Motor neuron (in vitro differentiated cells): ENCODE data around the gene TNF. TPM values are rescaled to one million over a fixed set of nuclear protein-coding genes. Genes with fewer than 3 reads are reported as not detected.
"Not testable (repeated sequence)": the region's sequence is repeated elsewhere in the genome, so short reads cannot be mapped to it uniquely, and the experiment has no call there.

Experiments
- ATAC-seq, 8 experiments: fragments of 200-7000 bp; cut with Tn5 transposase; replicated peaks in 6 of 8; 2 replicates each; pipeline ENCODE4 v1.8.0; 2021; ENCODE audit warnings: mild to moderate bottlenecking in 8 of 8, moderate library complexity in 8 of 8
- H3K27ac ChIP-seq, 2 donors: fragments of 250-450 bp; sonication (Bioruptor Pico); 2 replicates each; pipeline ENCODE4 v1.9.0; 2021; ENCODE audit warnings: antibody characterized with exemption in 2 of 2, mild to moderate bottlenecking in 2 of 2, moderate library complexity in 1 of 2
- H3K4me1 ChIP-seq, 2 donors: fragments of 250-450 bp; sonication (Bioruptor Pico); replicated peaks in 1 of 2; 2 replicates each; pipeline ENCODE4 v1.6.1; 2021; ENCODE audit warnings: antibody characterized with exemption in 2 of 2, mild to moderate bottlenecking in 2 of 2, moderate library complexity in 1 of 2
- H3K4me3 ChIP-seq, 5 donors: fragments of 250-450 bp; sonication (Bioruptor Pico); 2 replicates each; pipeline ENCODE4 v1.9.0; 2021; ENCODE audit warnings: antibody characterized with exemption in 5 of 5, mild to moderate bottlenecking in 5 of 5, moderate library complexity in 4 of 5
- WGBS, 10 experiments: fragments of 450-650 bp; shearing (Covaris generic); methylation state at CpG; one replicate each; pipeline ENCODE4 v1.0.0; 2022; 5-methylcytosine and 5-hydroxymethylcytosine counted together
- in situ Hi-C, 9 experiments: fragments of 400-800 bp; cut with MboI; loops; one replicate each; pipeline ENCODE4 v1.15.0; 2021; ENCODE audit warnings: low sequenced_read_pairs in 9 of 9, low pct_unique_long_range_greater_than_20kb in 2 of 9; ENCODE audit not compliant: unreplicated experiment in 9 of 9
- total RNA-seq, 8 experiments: library from RNA; unstranded; fragments of 300-600 nt; gene quantifications; 2 replicates each; pipeline versions ENCODE4 v1.2.3 to v1.2.4, GENCODE V29; 2022

TNF gene
- total RNA-seq, 8 experiments from 2014 or later, result 0.17 to 3.9 (median 0.68) TPM; not detected in 4

- Histone ChIP-seq H3K27ac (no peak overlapping the region), H3K4me3 (no peak overlapping the region), H3K4me1 (peaks cover 0 to 3% of the 10 kb centered on the region in 2 donors)
- in situ Hi-C loops, result no loop called here
- peak in 5 of 8 experiments; percentile 19 to 79 (median 39) for ATAC-seq
- WGBS, 10 experiments, result 49 to 93% (median 67%) methylated on average over 1 to 7 of the region's 12 CpGs; no CpG with 5 or more reads in 2 of the 10 experiments
Observed at GRCh38 chr6:31587791-31588777, 12.7 kb downstream of the TNF start.

- in situ Hi-C loops, result no loop called here
- peak in 7 of 8 experiments; percentile 35 to 92 (median 64) for ATAC-seq
- 0 to 78% (median 62%) methylated on average over 2 to 4 of the region's 9 CpGs; no CpG with 5 or more reads in 5 of the 10 experiments for WGBS, 10 experiments
Observed at GRCh38 chr6:31588871-31589650, 13.7 kb downstream of the TNF start.

DNA sequence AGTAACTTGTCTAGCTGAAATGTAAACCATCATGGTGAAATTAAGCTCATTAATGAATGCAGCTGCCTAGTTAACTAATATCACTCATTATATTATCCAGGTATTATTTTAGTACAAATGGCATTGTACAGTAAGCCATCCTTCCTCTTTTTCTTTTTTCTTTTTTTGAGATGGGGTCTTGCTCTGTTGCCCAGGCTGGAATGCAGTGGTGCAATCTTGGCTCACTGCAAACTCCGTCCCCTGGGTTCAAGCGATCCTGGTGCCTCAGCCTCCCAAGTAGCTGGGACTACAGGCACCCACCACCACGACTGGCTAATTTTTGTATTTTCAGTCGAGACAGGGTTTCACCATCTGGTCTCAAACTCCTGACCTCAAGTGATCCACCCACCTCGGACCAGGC lies 15.3 kb downstream of the TNF start:
- not testable (repeated sequence) for H3K27ac ChIP-seq, ATAC-seq, H3K4me1 ChIP-seq, H3K4me3 ChIP-seq
- 66 to 100% (median 83%) methylated on average over 1 to 5 of the region's 5 CpGs; no CpG with 5 or more reads in 2 of the 10 experiments for WGBS, 10 experiments
- in situ Hi-C loops, result loop anchor here in 2 of 9 experiments (10.0 kb wide), 1 partner anchor 46 kb away; the partner anchor contains the start of genes ATP6V1G2 (in 2 of the 2), DDX39B (in 2 of the 2) and NFKBIL1 (in 2 of the 2)

More at GRCh38 chr6:31588871-31589650, 13.7 kb downstream of the TNF start:
- H3K4me3 ChIP-seq, result no peak overlapping the region
- H3K4me1 ChIP-seq, result peaks cover 0 to 3% of the 10 kb centered on the region in 2 donors
- no peak overlapping the region for H3K27ac ChIP-seq

- Histone ChIP-seq H3K27ac (no peak overlapping the region), H3K4me3 (no peak overlapping the region), H3K4me1 (no peaks in the 10 kb centered on the region)
- in situ Hi-C loops, result loop anchor here in 2 of 9 experiments (10.0 kb wide), 1 partner anchor 48 kb away; the partner anchor contains the start of genes ATP6V1G2 (in 2 of the 2), DDX39B (in 2 of the 2) and NFKBIL1 (in 2 of the 2)
- WGBS, 10 experiments, result 76 to 100% (median 80%) methylated on average over 1 to 5 of the region's 7 CpGs; no CpG with 5 or more reads in 5 of the 10 experiments
- ATAC-seq, result no peak
Observed at GRCh38 chr6:31592396-31592771, 17.0 kb downstream of the TNF start.

DNA sequence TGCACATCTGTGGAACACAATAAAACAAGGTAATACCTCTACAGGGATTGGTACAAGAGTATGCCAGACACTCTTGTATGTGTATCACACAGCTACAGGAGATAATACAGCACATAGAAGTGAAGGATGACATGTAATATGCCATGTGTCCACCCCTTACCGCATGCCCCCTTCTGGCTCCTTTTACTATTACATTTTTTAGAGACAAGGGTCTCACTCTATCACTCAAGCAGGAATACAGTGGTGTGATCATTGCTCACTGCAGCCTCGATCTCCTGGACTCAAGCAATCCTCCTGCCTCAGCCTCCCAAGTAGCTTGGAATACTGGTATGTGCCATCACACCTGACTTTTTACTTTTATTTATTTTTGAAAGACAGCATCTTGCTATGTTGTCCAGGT lies 21.6 kb downstream of the TNF start:
- 0 to 50% (median 20%) methylated on average over 1 to 2 of the region's 2 CpGs; no CpG with 5 or more reads in 3 of the 10 experiments for WGBS, 10 experiments
- ATAC-seq, result peak in 4 of 8 experiments; percentile 24 to 77 (median 42)
- Histone ChIP-seq H3K4me3 (no peak overlapping the region), H3K27ac (no peak overlapping the region), H3K4me1 (no peaks in the 10 kb centered on the region)
- in situ Hi-C loops, result loop anchor here in 2 of 9 experiments (10.0 kb wide), 1 partner anchor 52 kb away; the partner anchor contains the start of genes ATP6V1G2 (in 2 of the 2), DDX39B (in 2 of the 2) and NFKBIL1 (in 2 of the 2)

- Histone ChIP-seq H3K27ac (no peak overlapping the region), H3K4me1 (no peaks in the 10 kb centered on the region), H3K4me3 (no peak overlapping the region)
- in situ Hi-C loops, result no loop called here
- no peak for ATAC-seq
- WGBS, 10 experiments, result 17 to 100% (median 100%) methylated on average over 1 of the region's 1 CpG; no CpG with 5 or more reads in 5 of the 10 experiments
Observed at GRCh38 chr6:31607317-31607716, 32.0 kb downstream of the TNF start.

GRCh38 chr6:31609519-31610406 lies 34.4 kb downstream of the TNF start:
- in situ Hi-C loops, result no loop called here
- no peaks in the 10 kb centered on the region for H3K4me1 ChIP-seq
- ATAC-seq, result peak in 3 of 8 experiments; percentile 52 to 82 (median 65)
- no peak overlapping the region for H3K4me3 ChIP-seq
- H3K27ac ChIP-seq, result no peak overlapping the region
- 60 to 100% (median 84%) methylated on average over 1 to 7 of the region's 8 CpGs for WGBS, 10 experiments

DNA sequence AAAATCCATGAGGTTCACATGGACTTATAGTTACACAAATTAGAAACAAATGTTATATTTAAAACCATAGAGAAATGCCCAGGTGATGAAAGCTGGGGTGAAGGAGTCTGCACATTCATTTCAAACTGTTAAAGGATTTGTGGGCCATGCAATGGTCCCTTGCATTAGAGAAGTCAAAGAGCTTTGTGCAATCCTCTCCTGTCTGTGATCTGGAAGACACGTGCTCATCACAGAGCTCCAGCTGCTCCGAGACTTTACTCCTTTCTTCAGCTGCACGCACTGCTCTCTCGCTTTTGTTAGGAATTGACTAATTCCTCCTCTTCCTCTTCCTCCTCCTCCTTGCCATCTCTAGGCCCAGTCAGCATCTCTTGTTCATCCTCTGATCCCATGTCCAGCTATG lies 35.6 kb downstream of the TNF start:
- 3 to 100% (median 65%) methylated on average over 1 to 4 of the region's 4 CpGs; no CpG with 5 or more reads in 4 of the 10 experiments for WGBS, 10 experiments
- ATAC-seq, result peak in 2 of 8 experiments; percentile 34 to 51
- no peak overlapping the region for H3K27ac ChIP-seq
- in situ Hi-C loops, result no loop called here
- H3K4me3 ChIP-seq, result no peak overlapping the region
- no peaks in the 10 kb centered on the region for H3K4me1 ChIP-seq

- Histone ChIP-seq H3K4me3 (no peak overlapping the region), H3K27ac (no peak overlapping the region), H3K4me1 (no peaks in the 10 kb centered on the region)
- in situ Hi-C loops, result no loop called here
- no peak for ATAC-seq
- 77 to 100% (median 88%) methylated on average over 1 to 8 of the region's 8 CpGs; no CpG with 5 or more reads in 2 of the 10 experiments for WGBS, 10 experiments
Observed at GRCh38 chr6:31614075-31614619, 38.8 kb downstream of the TNF start.

DNA sequence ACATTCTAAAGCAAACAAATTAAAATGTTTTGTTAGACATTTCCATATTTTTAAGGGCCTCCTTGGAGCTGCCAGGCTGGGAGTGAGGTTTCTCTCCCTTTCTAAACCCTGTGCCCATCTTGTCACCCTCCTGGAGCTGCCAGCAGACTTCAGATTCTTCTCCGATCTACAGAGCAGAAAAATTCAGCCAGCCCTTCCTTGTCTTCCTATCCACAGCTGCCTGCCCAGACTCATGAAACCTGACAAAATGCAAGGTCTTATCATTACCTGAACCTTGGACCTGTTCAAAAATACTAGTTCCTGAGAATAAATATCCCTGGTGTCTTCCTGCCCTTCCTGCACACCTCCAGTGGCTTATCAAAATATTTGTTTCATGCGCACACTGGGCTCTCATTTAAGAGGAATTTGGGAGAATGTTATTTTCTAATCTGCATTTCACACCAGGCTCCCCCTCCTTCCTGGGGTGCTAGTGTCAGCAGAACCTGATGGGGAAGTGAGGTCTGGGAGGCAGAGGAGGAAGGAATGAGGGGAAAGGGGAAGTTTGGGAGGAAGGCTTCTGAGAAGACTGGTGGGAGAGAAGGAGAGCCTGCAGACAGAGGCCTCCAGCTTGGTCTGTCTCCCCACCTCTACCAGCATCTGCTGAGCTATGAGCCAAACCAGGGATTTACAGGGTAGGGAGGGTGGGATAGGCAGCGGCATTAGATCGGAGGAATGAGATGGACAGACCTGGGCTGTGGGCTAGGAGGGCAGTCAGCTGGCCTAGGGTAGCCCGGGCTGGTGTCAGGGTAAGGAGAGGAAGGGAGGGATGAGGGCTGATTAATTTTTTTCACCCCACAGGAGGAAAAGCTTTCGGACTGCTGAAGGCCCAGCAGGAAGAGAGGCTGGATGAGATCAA lies 39.6 kb downstream of the TNF start, which contains the start of gene AIF1:
TSS of gene AIF1 (plus strand) at position 551 of the 895 bp plus-strand sequence. CDS start at position 647, 96 bp downstream.
- WGBS, 10 experiments, result 74 to 100% (median 84%) methylated on average over 1 to 4 of the region's 6 CpGs; no CpG with 5 or more reads in 4 of the 10 experiments
- no peak for ATAC-seq
- H3K4me1 ChIP-seq, result no peaks in the 10 kb centered on the region
- H3K4me3 ChIP-seq, result no peak within 1 kb of the TSS
- no peak within 1 kb of the TSS for H3K27ac ChIP-seq
- in situ Hi-C loops, result no loop called here

DNA sequence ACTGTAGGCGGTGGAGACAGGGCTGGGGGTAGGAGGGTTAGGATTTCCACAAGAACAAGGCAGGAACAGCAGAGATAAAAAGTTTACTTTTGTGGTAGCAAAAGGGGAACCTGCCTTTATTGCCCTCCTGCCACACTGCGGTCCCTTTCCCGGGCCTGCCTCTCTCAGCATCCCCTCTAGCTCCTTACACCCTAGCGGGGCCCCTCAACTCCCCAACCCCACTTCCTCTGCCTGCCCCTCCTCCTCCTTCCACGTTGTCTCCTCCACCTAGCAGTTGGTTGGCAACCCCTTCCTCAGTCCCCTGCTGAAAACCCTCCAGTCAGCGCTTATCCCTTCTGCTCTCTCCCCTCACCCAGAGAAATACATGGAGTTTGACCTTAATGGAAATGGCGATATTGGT lies 40.4 kb downstream of the TNF start:
- no peaks in the 10 kb centered on the region for H3K4me1 ChIP-seq
- in situ Hi-C loops, result no loop called here
- ATAC-seq, result no peak
- 100% methylated on average over 1 of the region's 7 CpGs; no CpG with 5 or more reads in 9 of the 10 experiments for WGBS, 10 experiments
- no peak overlapping the region for H3K27ac ChIP-seq
- no peak overlapping the region for H3K4me3 ChIP-seq
